NCI-H510A (cell line): ENCODE results near the gene TLR1.
"Not testable (repeated sequence)": the region's sequence is repeated elsewhere in the genome, so short reads cannot be mapped to it uniquely, and the experiment has no call there.

Source experiments
- DNase-seq: peaks from one replicate; lab custom pipeline; 2025; lab: John Stamatoyannopoulos, UW

TLR1 gene, protein sequence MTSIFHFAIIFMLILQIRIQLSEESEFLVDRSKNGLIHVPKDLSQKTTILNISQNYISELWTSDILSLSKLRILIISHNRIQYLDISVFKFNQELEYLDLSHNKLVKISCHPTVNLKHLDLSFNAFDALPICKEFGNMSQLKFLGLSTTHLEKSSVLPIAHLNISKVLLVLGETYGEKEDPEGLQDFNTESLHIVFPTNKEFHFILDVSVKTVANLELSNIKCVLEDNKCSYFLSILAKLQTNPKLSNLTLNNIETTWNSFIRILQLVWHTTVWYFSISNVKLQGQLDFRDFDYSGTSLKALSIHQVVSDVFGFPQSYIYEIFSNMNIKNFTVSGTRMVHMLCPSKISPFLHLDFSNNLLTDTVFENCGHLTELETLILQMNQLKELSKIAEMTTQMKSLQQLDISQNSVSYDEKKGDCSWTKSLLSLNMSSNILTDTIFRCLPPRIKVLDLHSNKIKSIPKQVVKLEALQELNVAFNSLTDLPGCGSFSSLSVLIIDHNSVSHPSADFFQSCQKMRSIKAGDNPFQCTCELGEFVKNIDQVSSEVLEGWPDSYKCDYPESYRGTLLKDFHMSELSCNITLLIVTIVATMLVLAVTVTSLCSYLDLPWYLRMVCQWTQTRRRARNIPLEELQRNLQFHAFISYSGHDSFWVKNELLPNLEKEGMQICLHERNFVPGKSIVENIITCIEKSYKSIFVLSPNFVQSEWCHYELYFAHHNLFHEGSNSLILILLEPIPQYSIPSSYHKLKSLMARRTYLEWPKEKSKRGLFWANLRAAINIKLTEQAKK

DNA sequence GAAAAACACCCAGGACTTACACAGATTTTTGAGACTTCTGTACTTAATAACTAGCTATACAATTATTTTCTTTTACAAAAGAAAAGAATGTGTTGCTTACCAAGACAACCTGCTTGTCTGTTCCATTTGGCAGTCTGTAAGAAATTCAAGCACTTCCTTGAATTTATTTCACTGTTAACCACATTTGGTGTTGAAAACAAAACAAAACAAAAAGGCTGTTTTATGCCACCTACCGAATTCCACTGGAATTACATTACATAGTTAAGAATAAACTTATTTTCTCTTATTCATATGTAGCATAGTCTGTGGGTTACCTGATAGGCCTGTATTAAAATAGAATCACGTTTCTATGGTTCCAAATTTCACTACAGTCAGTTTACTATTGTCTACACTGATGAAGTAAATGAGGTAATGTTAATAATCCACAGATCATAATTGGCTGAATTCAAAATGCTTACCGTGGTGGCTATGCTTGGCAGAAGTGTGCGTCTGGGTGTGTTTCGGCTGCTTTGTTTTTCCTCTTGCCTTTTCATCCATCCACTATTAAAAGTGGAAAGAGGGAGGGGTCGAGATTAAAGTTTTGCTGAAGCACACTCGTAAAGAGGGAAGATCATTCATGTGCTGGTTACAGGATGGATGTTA lies at the start of gene TLR1:
TLR1 (minus strand) TSS at position 138 of the 642 bp plus-strand sequence. CDS start 5,960 bp downstream, outside the sequence.
- no peak for DNase-seq

DNA sequence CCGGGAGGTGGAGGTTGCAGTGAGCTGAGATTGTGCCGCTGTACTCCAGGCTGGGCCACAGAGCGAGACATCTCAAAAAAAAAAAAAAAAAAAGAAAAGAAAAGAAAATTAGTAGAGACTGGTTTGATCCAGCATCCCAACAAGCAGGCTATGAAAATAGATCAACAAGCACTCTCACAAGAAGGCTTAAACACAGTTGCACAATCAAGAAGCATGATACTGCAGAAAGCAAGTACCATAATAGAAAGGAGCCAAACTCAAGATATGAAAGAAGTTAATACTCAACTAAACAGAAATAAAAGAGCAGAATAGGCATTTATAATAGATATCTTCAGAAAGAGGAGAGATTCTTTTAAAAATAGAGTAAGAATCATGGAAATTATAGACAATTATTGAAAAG lies 41.4 kb upstream of the TLR1 start:
- no peak for DNase-seq

DNA sequence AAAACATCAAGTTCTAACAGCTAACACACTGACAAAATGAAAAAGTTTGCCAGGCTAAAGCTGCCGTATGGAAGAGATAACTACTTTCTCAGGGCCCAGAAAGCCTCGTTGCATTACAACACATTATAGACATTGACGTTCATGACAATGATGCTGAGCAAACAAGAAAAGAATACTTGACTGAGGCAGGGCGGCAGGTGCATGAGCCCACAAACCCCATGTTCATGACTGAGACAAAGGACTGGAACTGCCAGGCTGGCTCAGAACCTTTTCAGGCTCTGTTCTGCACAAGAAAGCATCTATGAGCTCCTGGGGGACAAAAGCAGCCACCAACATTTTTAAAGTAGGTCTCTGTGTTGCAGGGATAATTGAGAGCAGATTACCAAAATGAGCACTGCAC lies 38.4 kb upstream of the TLR1 start:
- DNase-seq: peak; percentile 84

DNA sequence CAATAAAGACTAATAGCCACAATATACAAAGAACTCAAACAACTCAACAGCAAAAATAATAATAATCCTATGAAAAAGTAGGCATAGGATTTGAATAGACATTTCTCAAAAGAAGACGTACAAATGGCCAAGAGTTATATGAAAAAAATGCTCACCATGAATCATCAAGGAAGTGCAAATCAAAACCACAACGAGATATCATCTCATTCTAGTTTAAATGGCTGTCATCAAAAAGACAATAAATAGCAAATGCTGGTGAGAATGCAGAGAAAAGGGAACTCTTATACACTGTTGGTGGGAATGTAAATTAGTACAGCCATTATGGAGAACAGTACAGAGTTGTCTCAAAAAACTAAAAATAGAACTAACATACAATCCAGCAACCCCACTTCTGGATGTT lies 33.3 kb upstream of the TLR1 start:
- no peak for DNase-seq

DNA sequence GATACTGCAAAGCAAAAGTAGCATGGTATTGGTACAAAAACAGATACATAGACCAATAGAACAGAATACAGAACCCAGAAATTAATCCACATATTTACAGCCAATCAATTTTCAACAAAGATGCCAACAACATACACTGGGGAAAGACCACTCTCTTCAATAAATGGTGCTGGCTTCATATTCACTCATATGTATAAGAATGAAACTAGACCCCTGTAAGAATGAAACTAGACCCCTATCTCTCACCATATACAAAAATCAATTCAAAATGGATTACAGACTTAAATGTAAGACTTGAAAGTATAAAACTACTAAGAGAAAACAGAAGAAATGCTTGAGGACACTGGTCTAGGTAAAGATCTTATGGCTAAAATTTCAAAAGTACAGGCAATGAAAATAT lies 32.7 kb upstream of the TLR1 start:
- no peak for DNase-seq

DNA sequence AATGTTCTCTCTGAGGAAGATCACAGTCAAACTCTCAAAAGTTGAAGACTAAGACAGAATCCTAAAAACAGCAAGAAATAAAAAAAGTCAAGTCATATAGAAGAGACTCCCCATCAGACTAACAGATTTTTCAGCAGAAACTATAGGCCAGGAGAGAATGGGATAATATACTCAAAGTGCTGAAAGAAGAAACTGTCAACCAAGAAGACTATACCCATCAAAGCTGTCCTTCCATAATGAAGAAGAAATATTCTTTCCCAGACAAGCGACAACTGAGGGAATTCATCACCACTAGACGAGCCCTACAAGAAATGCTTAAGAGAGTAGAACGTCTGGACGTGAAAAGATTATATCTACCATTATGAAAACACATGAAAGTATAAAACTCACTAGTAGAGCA lies 30.0 kb upstream of the TLR1 start:
- no peak for DNase-seq

DNA sequence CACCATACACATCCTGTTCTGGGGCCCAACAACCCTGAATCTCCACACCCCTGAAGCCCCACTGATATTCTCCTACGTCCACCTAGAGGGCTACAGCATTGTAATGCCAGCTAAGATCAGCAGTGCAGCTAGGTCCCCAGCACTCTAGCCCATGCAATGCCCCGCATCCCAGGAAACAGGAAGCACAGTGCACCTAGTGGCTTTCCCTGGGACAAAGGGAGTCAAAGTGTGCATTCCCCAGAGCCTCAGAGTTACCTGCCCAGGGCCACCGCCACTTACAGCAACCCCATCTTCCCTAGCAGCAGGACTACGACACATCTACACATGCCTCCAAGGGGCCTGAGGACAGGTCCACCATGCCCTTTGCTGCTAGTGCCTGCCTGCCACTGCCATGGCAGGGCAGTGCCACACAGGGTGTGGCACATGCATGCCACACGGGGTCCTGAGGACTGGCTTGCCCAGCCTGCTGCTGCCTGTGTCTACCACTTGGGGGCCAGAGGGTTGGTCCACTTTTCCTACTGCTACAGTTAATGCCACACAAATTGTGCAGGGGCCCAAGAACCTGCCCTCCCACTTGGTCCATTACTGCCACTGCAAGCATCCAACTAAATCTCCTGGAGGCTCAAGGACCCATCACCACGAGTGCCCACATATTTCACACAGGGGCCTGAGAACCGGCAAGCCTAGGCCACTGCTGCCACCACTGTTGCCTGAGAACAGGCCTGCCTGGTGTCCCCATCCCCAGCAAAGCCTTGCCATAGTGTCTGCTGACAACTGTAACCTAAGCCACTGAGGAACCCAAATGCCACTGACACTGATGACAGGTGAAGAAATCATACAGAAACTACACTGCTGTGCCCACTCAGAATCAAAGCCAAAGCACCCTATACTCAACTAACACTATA lies 28.3 kb upstream of the TLR1 start:
- DNase-seq: no peak

DNA sequence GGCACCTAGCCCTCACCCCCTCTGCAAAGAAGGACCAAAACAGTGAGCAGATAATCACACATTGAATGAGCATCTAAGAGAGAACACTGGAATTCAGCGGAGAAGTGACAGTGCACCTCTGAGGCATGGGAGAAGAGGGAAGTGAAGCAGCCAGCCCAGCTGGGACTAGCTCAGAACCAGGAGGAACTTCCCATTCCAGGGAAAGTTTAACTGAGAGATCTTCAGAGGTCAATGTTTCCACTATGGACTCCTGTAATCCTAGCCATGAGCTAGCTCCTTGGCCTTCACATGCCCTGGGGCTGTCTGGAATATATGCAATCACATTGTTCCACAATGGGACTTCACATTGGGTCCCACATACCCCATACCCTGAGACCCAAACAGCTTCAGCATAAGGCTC lies 27.6 kb upstream of the TLR1 start:
- DNase-seq: no peak

DNA sequence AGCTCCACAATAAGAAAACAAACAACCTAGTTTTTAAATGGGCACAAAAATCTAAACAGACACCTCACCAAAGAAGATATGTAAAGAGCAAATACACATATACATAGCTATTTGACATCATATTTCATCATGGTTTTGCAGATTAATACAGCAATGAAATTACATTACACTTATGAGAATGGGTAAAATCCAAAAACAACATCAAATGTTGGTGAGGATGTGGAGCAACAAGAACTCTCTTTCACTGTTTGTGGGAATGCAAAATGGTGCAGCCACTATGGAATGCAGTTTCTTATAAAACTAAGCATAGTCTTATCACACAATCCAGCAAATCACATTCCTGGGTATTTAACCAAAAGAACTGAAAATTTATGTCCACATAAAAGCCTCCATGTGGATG lies 27.1 kb upstream of the TLR1 start:
- no peak for DNase-seq

DNA sequence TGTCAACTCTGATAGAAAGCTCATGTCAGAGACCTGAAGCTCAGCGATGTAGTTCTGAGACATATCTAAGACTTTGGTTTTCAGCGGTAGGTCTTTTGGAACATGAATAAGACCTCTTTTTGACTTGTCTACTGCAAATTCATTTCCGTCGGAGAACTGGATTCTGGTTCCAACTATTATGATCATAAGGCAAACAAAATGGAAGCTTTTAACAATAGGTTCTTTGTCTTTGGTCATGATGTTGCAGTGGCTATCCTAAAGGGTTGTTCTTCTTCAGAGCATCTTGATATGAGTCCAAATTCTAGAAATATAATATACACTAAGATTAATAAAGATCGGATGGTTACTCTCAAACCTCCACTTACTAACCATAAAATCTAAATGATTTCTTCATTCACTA lies 24.6 kb upstream of the TLR1 start:
- no peak for DNase-seq

DNA sequence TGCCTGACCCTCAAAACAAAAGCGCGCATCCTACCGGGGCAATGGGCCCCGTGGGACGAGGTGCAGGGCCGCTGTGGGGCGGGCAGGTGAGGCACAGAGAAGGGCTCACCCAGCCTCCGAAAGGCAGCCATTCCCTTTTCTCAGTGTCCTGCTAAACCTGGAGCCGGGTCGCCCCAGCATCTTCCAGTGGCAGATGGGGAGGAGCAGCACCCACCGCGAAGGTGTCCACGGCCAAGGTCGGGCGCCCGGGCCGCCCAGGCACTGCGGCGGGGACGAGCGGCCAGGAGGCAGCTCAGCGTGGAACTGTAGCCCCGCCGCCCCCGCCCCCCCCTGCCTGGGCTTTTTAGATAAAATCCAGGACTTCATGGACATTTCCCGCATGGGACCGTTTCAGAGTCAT lies 19.2 kb upstream of the TLR1 start:
- no peak for DNase-seq

DNA sequence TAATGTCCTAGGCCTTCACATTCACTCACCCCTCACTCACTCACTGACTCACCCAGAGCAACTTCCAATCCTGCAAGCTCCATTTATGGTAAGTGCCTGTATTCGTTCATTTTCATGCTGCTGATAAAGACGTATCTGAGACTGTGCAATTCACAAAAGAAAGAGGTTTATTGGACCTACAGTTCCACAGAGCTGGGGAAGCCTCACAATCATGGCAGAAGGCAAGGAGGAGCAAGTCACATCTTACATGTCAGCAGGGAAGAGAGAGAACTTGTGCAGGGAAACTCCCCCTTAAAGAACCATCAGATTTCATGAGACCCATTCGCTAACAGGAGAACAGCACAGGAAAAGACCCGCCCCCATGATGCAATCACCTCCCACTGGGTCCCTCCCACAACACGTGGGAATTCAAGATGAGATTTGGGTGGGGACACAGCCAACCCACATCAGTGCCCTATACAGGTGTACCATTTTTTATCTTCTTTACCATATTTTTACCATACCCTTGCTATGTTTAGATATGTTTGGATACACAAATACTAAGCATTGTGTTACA lies 18.2 kb upstream of the TLR1 start:
- DNase-seq: no peak

DNA sequence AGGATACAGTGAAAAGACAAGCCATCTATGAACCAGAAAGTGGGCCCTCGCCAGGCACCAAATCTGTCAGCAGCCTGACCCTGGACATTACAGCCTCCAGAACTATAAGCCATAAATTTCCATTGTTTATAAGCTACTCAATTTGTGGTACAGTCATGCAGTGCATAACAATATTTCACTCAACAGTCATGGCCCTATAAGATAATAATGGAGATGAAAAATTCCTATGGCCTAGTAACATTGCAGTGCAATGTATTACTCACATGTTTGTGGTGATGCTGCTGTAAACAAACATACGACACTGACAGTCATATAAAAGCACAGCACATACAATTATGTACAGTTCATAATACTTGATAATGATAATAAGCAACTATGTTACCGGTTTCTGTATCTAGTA lies 17.1 kb upstream of the TLR1 start:
- no peak for DNase-seq

DNA sequence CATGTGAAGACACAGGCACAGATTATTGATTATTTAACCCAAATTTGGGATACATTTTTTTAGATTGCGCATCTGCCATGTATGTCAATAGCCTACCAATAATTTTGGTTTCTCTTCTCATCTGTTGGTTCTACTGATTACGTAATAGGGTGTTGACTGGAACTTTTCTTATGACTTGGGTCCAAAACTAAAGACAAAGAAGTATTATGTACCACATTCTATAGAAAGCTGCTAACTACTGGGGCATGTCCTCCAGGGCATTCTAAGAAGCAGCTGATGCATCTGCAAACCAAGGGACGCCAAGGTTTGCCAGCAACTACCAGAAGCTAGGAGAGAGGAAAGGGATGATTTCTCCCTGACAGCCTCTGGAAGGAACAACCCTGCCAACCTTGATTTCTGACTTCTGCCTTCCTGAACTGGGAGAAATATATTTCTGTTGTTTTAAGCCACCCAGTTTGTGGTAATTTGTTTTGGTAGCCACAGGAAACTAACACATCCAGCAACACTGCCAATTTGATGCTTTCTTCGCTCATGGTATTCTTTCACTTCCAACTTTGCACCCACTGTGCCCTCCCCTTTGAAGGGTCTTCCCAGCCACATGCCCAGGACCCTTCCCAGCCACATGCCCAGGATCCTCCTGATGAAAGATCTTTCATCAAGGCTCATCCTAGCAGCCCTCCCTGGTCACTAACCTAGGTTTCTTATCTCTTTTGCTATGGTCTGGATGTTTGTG lies 15.9 kb upstream of the TLR1 start:
- no peak for DNase-seq

DNA sequence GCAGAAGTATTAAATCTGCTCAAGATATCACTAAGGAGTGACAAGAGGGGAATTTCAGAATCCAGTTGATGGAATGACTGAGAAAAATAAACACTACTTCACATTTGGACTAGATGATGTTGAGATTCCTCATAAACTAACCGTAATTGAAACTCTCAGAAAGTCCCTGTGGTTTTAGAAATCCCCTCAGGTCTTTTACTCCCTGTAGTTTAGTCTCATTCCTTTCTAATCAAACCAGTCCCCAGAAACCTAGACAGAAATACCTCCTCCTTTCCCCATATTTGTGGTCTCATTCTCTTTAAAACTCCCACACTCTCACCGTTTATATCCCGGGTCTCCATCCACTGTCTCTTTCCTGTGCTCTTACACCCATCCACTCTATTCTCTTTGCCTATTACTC lies 15.0 kb upstream of the TLR1 start:
- no peak for DNase-seq

DNA sequence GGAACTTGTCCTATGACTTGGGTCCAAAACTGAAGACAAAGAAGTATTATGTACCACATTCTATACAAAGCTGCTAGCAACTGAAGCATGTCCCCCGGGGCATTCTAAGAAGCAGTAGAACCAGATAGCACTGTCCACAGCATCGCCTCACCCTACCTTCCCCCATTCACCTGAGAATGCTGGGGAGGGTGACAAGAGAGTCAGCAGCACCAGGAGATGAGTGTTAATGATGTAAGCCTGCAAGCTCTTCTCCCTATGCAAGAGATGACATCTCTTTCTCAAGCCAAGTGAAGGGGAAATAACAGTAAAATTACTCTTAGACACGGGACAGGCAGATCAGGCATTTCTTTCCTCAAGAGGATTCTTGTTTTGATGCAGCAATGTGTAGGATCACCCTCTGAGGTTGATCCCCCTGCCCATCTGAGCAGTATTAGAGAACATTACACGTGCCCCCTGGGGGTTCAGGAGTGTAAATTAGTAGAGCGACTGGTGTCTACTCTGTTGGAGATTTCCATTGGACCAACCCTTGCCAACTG lies 13.9 kb upstream of the TLR1 start:
- DNase-seq: no peak

DNA sequence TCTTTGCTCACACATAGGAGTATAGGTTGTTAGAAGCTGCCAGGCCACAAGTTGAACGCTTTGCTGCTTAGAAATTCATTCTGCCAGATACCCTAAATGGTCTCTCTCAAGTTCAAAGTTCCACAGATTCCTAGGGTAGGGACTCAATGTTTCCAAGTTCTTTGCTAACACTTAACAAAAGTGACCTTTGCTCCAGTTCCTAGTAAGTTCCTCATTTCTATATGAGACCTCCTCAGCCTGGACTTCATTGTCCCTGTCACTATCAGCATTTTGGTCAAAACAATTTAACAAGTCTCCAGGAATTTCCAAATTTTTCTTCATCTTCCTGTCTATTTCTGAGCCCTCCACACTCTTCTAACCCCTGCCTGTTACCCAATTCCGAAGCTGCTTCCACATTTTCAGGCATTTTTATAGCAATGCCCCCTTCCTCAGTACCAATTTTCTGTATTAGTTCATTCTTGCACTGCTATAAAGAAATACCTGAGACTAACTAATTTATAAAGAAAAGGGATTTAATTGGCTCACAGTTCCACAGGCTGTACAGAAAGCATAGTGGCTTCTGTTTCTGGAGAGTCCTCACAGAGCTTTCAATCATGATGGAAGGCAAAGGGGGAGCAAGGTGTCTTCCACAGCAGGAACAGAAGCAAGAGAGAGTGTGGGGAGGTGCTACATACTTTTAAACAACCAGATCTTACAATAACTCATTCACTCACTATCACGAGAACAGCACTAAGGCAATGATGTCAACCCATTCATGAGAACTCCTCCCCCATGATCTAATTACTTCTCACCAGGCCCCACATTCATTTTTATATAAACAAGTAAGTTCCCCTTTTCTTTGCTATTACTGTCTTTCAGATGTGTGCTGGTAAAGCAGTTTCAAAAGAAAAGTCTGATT lies 11.5 kb upstream of the TLR1 start:
- no peak for DNase-seq

DNA sequence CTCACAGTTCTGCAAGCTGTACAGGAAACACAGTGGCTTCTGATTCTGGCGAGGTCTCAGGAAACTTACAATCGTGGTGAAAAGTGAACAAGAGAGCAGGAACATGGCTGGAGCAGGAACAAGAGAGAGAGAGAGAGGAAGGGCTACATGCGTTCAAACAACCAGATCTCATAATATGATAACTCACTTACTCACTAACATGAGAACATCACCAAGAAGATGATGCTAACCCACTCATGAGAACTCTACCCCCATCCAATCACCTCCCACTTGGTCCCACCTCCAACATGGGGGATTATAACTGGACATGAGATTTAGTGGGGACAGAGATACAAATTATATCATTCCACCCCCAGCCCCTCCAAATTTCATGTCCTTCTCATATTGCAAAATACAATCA lies 9.8 kb upstream of the TLR1 start:
- no peak for DNase-seq

DNA sequence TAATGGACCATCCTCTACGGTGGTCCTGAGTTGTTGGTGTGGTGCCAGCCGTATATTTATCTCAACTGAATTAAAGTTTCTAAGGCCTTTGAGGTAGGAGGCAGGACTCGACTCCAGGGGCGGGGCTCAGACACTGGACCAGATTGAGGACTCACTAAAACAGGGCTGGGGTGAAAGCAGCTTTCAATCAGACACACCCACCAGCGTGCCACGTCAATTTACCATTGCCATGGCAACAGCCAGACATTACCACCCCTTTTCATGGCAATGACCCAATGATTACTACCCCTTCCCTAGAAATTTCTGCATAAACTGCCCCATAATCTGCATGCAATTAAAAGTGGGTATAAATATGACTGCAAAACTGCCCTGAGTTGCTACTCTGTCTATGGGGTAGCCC lies 6.7 kb upstream of the TLR1 start:
- DNase-seq: no peak

DNA sequence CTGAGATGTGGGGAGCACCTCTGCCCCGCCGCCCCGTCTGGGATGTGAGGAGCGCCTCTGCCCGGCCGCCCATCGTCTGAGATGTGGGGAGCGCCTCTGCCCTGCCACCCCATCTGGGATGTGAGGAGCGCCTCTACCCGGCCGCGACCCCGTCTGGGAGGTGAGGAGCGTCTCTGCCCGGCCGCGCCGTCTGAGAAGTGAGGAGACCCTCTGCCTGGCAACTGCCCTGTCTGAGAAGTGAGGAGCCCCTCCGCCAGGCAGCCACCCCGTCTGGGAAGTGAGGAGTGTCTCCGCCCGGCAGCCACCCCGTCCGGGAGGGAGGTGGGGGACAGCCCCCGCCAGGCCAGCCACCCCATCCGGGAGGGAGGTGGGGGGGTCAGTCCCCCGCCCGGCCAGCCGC lies 2.9 kb upstream of the TLR1 start:
- not testable (repeated sequence) for DNase-seq
